Peyer's patch (tissue), 4 donors: ENCODE data around the gene ADGRL4.

ENCODE experiments used
- POLR2A ChIP-seq, 2 donors: fragments of 450-650 bp; IDR thresholded peaks; one replicate each; pipeline ENCODE4 v1.5.1; 2017; ENCODE audit warnings: antibody characterized with exemption in 2 of 2, mild to moderate bottlenecking in 2 of 2, moderate library complexity in 2 of 2
- TF ChIP-seq, protein P1 (sequence below), 6 experiments: fragments of 450-650 bp in 4 of 6; fragments of 200-600 bp in 2 of 6; sonication (generic) in 1 of 6; IDR thresholded peaks; one replicate each; pipeline ENCODE4 v1.5.1; 2017 to 2019; ENCODE audit warnings: antibody characterized with exemption in 6 of 6, mild to moderate bottlenecking in 3 of 6, moderate library complexity in 1 of 6

DNA sequence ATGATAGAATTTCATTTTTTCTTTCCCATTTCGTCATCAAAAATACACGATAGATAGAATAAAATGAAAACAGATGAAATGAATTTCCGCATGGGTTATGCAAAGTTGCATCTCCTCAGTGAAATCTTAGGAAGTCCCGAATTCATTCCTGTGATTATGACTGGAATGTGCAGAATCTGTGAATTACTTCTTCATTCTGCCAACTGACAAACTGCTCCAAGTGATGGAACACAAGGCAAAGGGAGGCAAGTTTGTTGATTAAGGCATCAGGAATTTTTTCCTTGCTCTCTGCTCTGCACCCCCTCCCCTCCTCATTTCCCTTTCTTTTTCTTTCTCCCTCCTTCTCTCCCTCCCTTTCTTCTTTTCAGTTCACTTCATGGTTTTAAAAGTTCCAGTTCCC, 37.0 kb upstream of the ADGRL4 start:
- TF ChIP-seq, protein P1, sequence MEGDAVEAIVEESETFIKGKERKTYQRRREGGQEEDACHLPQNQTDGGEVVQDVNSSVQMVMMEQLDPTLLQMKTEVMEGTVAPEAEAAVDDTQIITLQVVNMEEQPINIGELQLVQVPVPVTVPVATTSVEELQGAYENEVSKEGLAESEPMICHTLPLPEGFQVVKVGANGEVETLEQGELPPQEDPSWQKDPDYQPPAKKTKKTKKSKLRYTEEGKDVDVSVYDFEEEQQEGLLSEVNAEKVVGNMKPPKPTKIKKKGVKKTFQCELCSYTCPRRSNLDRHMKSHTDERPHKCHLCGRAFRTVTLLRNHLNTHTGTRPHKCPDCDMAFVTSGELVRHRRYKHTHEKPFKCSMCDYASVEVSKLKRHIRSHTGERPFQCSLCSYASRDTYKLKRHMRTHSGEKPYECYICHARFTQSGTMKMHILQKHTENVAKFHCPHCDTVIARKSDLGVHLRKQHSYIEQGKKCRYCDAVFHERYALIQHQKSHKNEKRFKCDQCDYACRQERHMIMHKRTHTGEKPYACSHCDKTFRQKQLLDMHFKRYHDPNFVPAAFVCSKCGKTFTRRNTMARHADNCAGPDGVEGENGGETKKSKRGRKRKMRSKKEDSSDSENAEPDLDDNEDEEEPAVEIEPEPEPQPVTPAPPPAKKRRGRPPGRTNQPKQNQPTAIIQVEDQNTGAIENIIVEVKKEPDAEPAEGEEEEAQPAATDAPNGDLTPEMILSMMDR (IDR thresholded peaks at IDR 0.05), result no peak
- no peak for TF ChIP-seq POLR2A (IDR thresholded peaks at IDR 0.05)
